ENCODE data around the gene MMP7. TPM values are rescaled to one million over a fixed set of nuclear protein-coding genes. Genes with fewer than 3 reads are reported as not detected.

Gene MMP7
- total RNA-seq, 1 donor, result 0.43 TPM

GRCh38 chr11:102568851-102569250 is 38.3 kb upstream of the MMP7 start:
- no peak for TF ChIP-seq CTCF (IDR thresholded peaks at IDR 0.05; ENCODE audit: insufficient read depth, low read depth, low read length)
- DNase-seq (ENCODE audit: low read depth), result no peak
- no peak overlapping the region for H3K4me3 ChIP-seq (ENCODE audit: low read depth, low read length)

- TF ChIP-seq CTCF (IDR thresholded peaks at IDR 0.05; ENCODE audit: insufficient read depth, low read depth, low read length), result no peak
- DNase-seq (ENCODE audit: low read depth), result no peak
- H3K4me3 ChIP-seq (ENCODE audit: low read depth, low read length), result no peak overlapping the region
Measured at GRCh38 chr11:102566112-102566511, 35.6 kb upstream of the MMP7 start.

GRCh38 chr11:102564110-102564509 is 33.6 kb upstream of the MMP7 start:
- no peak for TF ChIP-seq CTCF (IDR thresholded peaks at IDR 0.05; ENCODE audit: insufficient read depth, low read depth, low read length)
- DNase-seq (ENCODE audit: low read depth), result peak; percentile 75
- no peak overlapping the region for H3K4me3 ChIP-seq (ENCODE audit: low read depth, low read length)

GRCh38 chr11:102561636-102562035 is 31.1 kb upstream of the MMP7 start:
- TF ChIP-seq CTCF (IDR thresholded peaks at IDR 0.05; ENCODE audit: insufficient read depth, low read depth, low read length), result no peak
- DNase-seq (ENCODE audit: low read depth), result no peak
- no peak overlapping the region for H3K4me3 ChIP-seq (ENCODE audit: low read depth, low read length)

GRCh38 chr11:102560555-102561011 is 30.0 kb upstream of the MMP7 start:
- TF ChIP-seq CTCF (IDR thresholded peaks at IDR 0.05; ENCODE audit: insufficient read depth, low read depth, low read length), result no peak
- peak overlapping the region; percentile 52 for H3K4me3 ChIP-seq (ENCODE audit: low read depth, low read length)

GRCh38 chr11:102559839-102560238 is 29.3 kb upstream of the MMP7 start:
- no peak for TF ChIP-seq CTCF (IDR thresholded peaks at IDR 0.05; ENCODE audit: insufficient read depth, low read depth, low read length)
- no peak for DNase-seq (ENCODE audit: low read depth)
- H3K4me3 ChIP-seq (ENCODE audit: low read depth, low read length), result no peak overlapping the region

More at GRCh38 chr11:102560555-102561011, 30.0 kb upstream of the MMP7 start:
- peak; percentile 99 for DNase-seq (ENCODE audit: low read depth)

GRCh38 chr11:102555091-102555490 is 24.5 kb upstream of the MMP7 start:
- no peak for DNase-seq (ENCODE audit: low read depth)
- TF ChIP-seq CTCF (IDR thresholded peaks at IDR 0.05; ENCODE audit: insufficient read depth, low read depth, low read length), result no peak
- H3K4me3 ChIP-seq (ENCODE audit: low read depth, low read length), result no peak overlapping the region

All from fibroblast of villous mesenchyme (primary cell).